ENCODE results near the gene KNSTRN.

KNSTRN gene

DNA sequence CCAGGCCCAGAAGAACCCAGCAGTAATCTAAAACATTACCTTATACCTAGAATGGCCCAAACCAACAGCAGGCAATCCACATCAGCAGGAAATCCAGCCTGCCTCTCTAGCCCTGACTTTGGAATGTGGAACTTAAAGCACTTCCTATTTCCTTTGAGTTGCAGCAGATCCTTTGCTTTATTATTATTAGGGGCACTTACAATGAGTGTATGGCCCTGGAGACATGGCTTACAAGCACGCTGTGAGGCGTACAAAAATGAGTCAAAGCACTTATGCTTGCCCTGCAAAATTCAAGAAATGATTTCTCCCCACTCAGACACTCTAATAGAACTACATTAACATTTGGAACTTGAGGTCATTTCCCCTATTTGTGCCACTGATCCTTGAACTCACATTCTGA, 9.5 kb upstream of the KNSTRN start:
- no peak for DNase-seq (ENCODE audit: low read depth)
- TF ChIP-seq, protein P1, sequence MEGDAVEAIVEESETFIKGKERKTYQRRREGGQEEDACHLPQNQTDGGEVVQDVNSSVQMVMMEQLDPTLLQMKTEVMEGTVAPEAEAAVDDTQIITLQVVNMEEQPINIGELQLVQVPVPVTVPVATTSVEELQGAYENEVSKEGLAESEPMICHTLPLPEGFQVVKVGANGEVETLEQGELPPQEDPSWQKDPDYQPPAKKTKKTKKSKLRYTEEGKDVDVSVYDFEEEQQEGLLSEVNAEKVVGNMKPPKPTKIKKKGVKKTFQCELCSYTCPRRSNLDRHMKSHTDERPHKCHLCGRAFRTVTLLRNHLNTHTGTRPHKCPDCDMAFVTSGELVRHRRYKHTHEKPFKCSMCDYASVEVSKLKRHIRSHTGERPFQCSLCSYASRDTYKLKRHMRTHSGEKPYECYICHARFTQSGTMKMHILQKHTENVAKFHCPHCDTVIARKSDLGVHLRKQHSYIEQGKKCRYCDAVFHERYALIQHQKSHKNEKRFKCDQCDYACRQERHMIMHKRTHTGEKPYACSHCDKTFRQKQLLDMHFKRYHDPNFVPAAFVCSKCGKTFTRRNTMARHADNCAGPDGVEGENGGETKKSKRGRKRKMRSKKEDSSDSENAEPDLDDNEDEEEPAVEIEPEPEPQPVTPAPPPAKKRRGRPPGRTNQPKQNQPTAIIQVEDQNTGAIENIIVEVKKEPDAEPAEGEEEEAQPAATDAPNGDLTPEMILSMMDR (IDR thresholded peaks at IDR 0.05; ENCODE audit: insufficient read depth, low read depth, low read length, missing control alignments): no peak
- H3K4me3 ChIP-seq (ENCODE audit: low read depth, low read length): no peak overlapping the region

DNA sequence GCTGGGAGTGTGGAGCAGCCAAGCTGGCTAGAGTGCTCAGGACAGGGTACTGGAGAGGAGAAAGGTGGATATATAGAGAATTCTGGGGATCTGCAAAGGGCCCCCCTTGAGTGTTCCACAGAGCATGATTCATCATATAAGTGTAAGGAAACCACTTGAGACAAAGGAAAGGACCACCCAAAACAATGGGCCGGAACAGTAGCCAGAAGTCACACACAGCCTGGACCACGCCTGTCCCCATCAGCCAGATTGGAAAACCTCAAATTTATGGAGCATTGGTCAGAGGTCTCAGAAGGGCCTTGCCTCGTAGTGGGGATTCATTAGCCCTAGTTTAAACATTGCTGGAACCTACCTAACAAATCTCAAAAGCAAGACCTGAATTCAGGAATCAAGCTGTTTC, 4.9 kb upstream of the KNSTRN start:
- no peak overlapping the region for H3K4me3 ChIP-seq (ENCODE audit: low read depth, low read length)
- DNase-seq (ENCODE audit: low read depth): no peak
- TF ChIP-seq, protein P1 (IDR thresholded peaks at IDR 0.05; ENCODE audit: insufficient read depth, low read depth, low read length, missing control alignments): no peak

DNA sequence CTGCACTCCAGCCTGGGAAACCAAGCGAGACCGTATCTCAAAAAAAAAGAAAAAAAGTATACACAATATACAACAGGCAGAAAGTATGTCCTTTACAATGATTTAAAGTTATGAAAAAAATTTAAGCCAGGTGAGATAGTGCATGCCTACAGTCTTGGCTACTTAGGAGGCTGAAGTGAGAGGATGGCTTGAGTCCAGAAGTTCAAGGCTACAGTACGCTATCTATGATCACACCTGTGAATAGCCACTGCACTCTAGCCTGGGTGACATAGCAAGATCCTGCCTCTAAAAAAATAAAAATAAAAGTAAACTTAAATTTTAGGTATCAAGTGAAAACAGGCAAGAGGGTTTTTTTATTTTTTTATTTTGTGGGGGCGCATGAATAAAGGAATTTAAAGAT, 3.1 kb upstream of the KNSTRN start:
- no peak overlapping the region for H3K4me3 ChIP-seq (ENCODE audit: low read depth, low read length)
- DNase-seq (ENCODE audit: low read depth): no peak
- TF ChIP-seq, protein P1 (IDR thresholded peaks at IDR 0.05; ENCODE audit: insufficient read depth, low read depth, low read length, missing control alignments): no peak

DNA sequence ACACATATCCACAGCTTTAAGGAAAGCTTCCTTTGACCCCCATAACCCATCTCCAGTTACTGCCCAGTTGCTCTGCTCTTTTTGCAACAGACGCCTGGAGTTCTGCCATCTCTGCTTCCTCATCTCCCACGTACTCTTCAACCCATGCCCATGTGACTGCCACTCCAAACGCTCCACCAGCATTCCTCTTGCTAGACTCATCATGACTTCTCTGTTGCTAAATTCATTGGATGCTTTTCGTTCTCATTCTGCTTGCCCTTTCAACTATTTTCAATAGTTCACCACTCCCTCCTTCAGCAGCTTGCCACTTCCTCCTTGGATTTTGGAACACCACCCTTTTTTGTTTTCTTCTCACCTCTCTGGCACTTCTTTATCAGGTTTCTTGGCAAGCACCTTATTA, 2.7 kb upstream of the KNSTRN start:
- H3K4me3 ChIP-seq (ENCODE audit: low read depth, low read length): no peak overlapping the region
- DNase-seq (ENCODE audit: low read depth): no peak
- TF ChIP-seq, protein P1 (IDR thresholded peaks at IDR 0.05; ENCODE audit: insufficient read depth, low read depth, low read length, missing control alignments): no peak

DNA sequence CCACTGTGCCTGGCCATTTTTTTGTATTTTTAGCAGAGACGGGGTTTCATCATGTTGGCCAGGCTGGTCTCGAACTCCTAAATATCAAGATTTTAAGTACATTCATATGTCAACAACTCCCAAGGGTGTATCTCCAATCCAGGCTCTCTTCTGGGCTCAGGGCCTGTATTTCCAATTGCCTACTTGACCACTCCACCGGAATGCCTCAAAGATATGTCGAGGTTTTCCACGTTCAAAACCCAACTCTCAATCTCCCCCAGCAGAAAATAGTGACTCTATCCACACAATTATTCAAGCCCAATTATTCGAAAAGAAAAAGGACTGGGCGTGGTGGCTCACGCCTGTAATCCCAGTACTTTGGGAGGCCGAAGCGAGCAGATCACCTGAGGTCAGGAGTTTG, 1.9 kb upstream of the KNSTRN start:
- no peak overlapping the region for H3K4me3 ChIP-seq (ENCODE audit: low read depth, low read length)
- TF ChIP-seq, protein P1 (IDR thresholded peaks at IDR 0.05; ENCODE audit: insufficient read depth, low read depth, low read length, missing control alignments): no peak
- DNase-seq (ENCODE audit: low read depth): no peak

DNA sequence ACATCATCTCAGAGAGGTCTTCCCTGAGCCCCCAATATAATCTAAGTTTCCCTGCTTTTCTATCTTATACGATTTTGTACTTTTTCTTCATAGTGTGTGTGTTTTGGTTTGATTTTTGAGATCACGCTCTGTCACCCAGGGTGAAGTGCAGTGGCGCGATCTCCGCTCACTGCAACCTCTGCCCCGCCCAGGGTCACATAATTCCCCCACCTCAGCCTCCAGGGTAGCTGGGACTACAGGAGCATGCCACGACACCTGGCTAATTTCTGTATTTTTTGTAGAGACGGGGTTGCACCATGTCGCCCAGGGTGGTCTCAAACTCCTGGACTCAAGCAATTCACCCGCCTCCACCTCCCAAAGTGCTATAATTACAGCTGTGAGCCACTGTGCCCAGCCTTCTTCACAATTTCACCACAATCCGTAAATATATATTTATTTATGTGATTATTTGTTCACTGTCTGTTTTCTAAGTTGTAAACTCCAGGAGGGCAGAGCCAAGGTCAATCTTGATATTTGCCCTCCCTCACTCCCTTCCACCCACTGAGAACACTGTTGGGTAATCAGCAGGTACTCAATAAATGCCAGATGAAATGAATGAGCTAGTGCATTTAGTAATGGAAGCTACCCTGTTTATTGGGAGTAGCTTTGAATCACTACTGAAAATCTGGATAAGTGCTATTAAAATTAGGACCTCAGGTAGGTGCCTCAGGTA, 547 bp upstream of the KNSTRN start:
- TF ChIP-seq, protein P1 (IDR thresholded peaks at IDR 0.05; ENCODE audit: insufficient read depth, low read depth, low read length, missing control alignments): no peak
- no peak for DNase-seq (ENCODE audit: low read depth)
- H3K4me3 ChIP-seq (ENCODE audit: low read depth, low read length): no peak overlapping the region

DNA sequence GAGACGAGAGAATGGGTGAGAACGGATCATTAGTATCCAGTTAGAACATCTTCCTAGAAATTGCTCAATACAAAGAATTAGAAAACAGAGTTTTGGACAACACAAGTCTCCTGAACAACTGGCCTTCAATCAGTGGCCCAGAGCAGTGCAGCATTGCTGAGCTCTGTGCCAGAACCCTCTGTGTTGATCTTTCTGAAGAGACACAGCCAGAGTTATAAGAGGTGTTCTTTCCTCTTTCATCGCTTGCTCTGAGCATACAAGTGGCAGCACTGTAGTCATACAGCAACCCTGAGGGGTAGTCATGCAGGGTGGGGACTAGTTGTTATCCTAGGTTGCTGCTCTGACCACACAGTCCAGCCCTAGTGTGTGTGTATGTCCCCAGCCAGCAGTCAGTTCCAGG, 4.0 kb downstream of the KNSTRN start:
- no peak overlapping the region for H3K4me3 ChIP-seq (ENCODE audit: low read depth, low read length)
- TF ChIP-seq, protein P1 (IDR thresholded peaks at IDR 0.05; ENCODE audit: insufficient read depth, low read depth, low read length, missing control alignments): no peak
- DNase-seq (ENCODE audit: low read depth): no peak
